ENCODE data around the gene ABCB10. TPM values are rescaled to one million over a fixed set of nuclear protein-coding genes. Genes with fewer than 3 reads are reported as not detected.

ABCB10 gene
- total and polyA plus RNA-seq, 2 experiments from 2014 or later, result 4.7 to 9.7 TPM

DNA sequence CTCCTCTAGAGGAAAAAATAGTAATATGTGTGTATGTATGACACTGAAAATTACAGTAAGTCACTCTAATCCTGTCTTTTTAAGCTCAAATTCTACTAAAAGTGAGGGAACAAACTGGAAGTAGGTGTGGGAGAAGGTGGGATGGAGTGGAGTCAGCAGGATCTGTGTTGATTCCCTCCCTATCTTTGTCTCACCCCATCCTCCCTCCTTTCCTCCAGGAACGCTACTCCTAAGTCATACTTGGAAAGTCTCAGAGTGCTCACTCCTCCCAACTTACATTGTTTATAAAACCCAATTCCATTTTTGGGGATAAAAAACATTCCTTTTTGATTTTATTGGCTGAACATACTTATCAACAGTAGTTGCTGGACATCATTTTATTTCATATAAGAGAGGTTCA is 35.5 kb downstream of the ABCB10 start (continued):
- TF ChIP-seq ZNF462 (CRISPR knock-in tag; IDR thresholded peaks at IDR 0.05) (no peak), EZH2 (IDR thresholded peaks at IDR 0.05; ENCODE audit: low read depth, unreplicated experiment) (no peak), NANOG (IDR thresholded peaks at IDR 0.05; ENCODE audit: borderline replicate concordance) (no peak), ZNF331 (CRISPR knock-in tag; IDR thresholded peaks at IDR 0.05; ENCODE audit: low read depth) (no peak), REST (IDR thresholded peaks at IDR 0.05; ENCODE audit: unreplicated experiment) (no peak), CREB1 (CRISPR knock-in tag; IDR thresholded peaks at IDR 0.05; ENCODE audit: low read depth) (no peak)

Data from GM23338 (cell line).